HG02678 (cell line): ENCODE results near the gene MBD3L3.
"Not testable (repeated sequence)": the region's sequence is repeated elsewhere in the genome, so short reads cannot be mapped to it uniquely, and the experiment has no call there.

Source experiments
- ATAC-seq: cut with Tn5 transposase; IDR thresholded peaks from one replicate; pipeline ENCODE4 v1.9.1; 2021; ENCODE audit warnings: mild to moderate bottlenecking, moderate library complexity; ENCODE audit not compliant: unreplicated experiment

The MBD3L3 gene

DNA sequence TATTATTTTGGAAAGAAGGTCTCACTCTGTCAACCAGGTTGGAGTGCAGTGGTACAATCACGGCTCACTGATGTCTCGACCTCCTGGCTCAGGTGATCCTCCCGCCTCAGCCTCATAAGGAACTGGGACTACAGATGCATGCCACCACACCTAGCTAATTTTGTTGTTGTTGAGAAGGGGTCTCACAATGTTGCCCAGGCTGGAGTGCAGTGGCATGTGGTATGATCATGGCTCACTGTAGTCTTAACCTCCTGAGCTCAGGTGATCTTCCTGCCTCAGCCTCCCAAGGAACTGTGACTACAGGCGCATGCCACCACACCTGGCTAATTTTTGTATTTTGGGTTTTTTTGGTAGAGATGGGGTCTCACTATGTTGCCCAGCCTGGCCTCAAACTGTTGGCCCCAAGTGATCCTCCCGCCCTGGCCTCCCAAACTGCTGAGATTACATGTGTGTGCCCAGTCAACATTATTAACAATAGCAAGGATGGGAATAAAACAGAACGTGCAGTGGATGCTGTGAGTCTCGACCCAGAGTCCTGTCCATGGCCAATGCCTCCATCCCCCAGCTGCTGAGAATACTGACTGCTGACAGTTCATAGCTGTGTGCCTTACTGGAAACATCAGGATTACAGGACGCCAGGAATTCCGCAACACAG, 5.4 kb upstream of the MBD3L3 start:
- ATAC-seq = no peak

DNA sequence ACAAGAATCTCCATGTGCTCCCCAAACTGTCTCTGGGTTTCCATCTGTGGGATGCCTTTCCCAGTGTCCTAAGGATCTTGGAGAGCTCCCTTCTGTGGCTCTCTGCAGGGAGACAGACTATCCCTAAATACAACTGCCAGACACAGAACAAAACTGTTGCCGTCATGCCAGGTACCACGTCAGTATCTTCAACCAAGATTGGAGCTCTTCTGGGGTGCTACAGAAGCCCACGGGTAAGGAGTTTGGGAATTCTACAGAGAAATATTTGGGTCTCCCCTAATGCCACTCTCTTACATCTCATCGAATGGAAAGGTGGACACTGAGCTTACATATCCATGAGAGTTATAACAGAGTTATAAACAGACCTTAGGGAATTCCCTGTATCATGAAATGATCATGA, 4.9 kb upstream of the MBD3L3 start:
- ATAC-seq = no peak

DNA sequence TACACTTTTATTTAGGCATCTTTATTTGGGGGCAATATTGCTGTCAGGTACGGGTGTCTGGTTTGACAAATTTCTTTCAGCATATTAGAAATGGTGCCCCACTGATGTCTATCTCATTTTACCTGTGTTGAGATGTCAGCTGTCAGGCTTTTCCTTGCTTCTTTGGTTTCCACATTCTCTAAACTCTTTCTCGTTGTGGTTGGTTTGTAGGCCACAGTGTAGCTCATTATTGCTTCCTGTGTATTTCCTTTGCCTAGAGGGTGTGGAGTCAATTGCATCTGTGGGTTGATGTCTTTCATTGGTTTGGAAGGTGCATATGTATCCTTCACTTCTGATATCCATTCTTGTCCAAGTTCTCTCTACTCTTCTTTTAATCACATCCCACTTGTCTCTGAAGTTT, 1.5 kb upstream of the MBD3L3 start:
- ATAC-seq = not testable (repeated sequence)

- not testable (repeated sequence) for ATAC-seq
Measured at GRCh38 chr19:7056371-7056770, 2.1 kb downstream of the MBD3L3 start.

DNA sequence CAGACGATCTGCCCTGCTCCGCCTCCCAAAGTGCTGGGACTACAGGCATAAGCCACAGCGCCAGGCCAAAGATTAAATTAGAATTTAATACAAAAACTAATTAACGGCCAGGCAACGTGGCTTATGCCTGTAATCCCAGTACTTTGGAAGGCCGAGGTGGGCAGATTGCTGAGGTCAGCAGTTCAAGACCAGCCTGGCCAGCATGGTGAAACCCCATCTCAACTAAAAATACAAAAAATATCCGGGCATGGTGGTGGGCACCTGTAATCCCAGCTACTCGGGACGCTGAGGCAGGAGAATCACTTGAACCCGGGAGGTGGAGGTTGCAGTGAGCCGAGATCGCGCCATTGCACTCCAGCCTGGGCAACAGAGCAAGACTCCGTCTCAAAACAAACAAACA, 2.8 kb downstream of the MBD3L3 start:
- not testable (repeated sequence) for ATAC-seq

DNA sequence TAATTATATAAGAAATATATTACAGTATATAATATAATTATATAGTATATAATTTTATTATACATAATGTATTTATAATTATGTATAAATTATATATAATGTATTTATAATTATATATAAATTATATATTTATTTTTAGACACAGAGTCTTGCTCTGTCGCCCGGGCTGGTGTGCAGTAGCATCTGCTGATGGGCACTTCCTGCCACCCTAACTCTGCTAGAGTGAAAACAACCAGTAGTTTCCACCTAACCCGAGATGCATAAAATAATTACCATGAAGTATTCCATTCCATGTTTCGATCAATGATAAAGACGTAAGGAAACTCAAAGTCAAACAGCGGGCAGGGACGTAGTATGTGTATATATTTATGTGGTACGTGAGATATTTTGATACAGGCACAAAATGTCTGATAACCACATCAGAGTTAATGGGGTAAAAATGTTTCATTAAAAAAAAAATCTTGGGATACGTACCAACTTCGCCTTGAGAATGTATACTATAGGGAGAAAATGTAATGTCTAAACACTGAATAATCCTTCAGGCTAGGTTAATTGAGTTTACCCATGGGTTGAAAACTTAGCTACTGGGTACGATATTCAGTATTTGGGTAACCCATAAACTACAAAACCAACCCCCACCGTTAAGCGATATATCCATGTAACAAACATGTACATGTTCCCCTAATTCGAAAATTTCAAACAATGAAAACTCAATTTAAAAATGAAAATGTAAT, 3.7 kb downstream of the MBD3L3 start:
- ATAC-seq = not testable (repeated sequence)

- ATAC-seq = not testable (repeated sequence)
Measured at GRCh38 chr19:7052896-7053295, 5.6 kb downstream of the MBD3L3 start.

GRCh38 chr19:7051421-7051820, 7.1 kb downstream of the MBD3L3 start:
- ATAC-seq = not testable (repeated sequence)

DNA sequence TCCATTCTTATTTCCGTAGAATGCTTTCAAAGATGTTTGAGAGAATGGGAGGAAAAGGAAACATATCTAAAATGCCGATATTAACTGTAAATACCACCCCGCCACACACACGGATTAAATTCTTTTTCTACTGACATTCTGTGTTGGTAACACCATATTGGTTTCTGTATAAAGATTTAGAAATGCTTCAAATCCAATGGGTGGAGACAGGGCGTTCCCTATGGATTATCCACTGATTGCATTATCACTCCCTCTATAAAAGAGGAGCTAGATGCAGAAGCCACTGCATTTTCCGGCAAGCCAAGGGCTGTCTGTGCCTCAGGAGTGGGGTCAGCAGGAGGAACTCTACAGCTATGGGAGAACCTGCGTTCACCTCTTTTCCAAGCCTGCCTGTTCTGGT, 9.5 kb downstream of the MBD3L3 start, which contains the start of gene MBD3L2:
Gene MBD3L2, plus strand, starts transcription at position 301 of the 400 bp plus-strand sequence. Its CDS starts 53 bp downstream, at position 354.
- ATAC-seq = not testable (repeated sequence)

DNA sequence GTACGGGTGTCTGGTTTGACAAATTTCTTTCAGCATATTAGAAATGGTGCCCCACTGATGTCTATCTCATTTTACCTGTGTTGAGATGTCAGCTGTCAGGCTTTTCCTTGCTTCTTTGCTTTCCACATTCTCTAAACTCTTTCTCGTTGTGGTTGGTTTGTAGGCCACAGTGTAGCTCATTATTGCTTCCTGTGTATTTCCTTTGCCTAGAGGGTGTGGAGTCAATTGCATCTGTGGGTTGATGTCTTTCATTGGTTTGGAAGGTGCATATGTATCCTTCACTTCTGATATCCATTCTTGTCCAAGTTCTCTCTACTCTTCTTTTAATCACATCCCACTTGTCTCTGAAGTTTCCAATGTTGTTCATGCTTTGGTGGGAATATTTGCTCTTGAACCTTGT, 16.9 kb downstream of the MBD3L3 start:
- ATAC-seq = not testable (repeated sequence)

DNA sequence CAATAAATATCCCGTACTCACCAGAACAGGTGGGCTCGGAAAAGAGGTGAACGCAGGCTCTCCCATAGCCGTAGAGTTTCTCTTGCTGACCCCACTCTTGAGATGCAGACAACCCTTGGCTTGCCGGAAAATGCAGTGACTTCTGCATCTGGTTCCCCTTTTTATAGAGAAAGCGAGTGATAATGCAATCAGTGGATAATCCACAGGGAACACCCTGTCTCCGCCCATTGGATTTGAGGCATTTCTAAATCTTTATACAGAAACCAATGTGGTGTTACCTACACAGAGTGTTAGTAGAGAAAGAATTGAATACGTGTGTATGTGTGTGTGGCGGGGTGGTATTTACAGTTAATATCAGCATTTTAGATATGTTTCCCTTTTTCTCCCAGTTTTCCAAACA, 18.4 kb downstream of the MBD3L3 start, which contains the start of gene MBD3L4:
Gene MBD3L4, minus strand, starts transcription at position 101 of the 400 bp plus-strand sequence. Its CDS starts 35 bp downstream, at position 66.
- not testable (repeated sequence) for ATAC-seq

DNA sequence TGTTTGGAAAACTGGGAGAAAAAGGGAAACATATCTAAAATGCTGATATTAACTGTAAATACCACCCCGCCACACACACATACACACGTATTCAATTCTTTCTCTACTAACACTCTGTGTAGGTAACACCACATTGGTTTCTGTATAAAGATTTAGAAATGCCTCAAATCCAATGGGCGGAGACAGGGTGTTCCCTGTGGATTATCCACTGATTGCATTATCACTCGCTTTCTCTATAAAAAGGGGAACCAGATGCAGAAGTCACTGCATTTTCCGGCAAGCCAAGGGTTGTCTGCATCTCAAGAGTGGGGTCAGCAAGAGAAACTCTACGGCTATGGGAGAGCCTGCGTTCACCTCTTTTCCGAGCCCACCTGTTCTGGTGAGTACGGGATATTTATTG, 28.2 kb downstream of the MBD3L3 start, which contains the start of gene MBD3L5:
Gene MBD3L5, plus strand, starts transcription at position 301 of the 400 bp plus-strand sequence. Its CDS starts 34 bp downstream, at position 335.
- ATAC-seq = not testable (repeated sequence)

DNA sequence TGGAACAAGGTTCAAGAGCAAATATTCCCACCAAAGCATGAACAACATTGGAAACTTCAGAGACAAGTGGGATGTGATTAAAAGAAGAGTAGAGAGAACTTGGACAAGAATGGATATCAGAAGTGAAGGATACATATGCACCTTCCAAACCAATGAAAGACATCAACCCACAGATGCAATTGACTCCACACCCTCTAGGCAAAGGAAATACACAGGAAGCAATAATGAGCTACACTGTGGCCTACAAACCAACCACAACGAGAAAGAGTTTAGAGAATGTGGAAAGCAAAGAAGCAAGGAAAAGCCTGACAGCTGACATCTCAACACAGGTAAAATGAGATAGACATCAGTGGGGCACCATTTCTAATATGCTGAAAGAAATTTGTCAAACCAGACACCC, 29.7 kb downstream of the MBD3L3 start:
- not testable (repeated sequence) for ATAC-seq

DNA sequence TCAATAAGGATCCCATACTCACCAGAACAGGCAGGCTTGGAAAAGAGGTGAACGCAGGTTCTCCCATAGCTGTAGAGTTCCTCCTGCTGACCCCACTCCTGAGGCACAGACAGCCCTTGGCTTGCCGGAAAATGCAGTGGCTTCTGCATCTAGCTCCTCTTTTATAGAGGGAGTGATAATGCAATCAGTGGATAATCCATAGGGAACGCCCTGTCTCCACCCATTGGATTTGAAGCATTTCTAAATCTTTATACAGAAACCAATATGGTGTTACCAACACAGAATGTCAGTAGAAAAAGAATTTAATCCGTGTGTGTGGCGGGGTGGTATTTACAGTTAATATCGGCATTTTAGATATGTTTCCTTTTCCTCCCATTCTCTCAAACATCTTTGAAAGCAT, 37.1 kb downstream of the MBD3L3 start, which contains the start of gene MBD3L2B:
Gene MBD3L2B, minus strand, starts transcription at position 101 of the 400 bp plus-strand sequence. Its CDS starts 34 bp downstream, at position 67.
- not testable (repeated sequence) for ATAC-seq

- ATAC-seq = no peak
Measured at GRCh38 chr19:7018828-7019227, 39.6 kb downstream of the MBD3L3 start.

- ATAC-seq = no peak
Measured at GRCh38 chr19:7013678-7014077, 44.8 kb downstream of the MBD3L3 start.

- ATAC-seq = no peak
Measured at GRCh38 chr19:7010722-7011593, 47.5 kb downstream of the MBD3L3 start.

DNA sequence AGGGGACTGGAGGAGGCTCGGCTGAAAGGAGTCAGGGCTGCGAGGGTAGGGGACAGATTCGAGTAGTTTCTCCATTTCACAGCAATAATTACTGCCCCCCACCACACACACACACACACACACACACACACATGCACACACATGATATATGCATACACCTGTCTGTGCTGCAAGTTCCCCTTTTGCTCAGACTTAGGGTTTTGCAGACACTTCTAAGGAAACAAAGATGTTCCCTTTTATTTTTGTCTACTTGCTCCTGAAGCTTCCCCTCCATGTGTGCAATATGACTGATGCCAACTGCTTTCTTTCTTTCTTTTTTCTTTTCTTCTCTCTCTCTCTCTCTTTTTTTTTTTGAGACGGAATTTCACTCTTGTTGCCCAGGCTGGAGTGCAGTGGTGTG, 50.6 kb downstream of the MBD3L3 start:
- ATAC-seq = no peak
